ENCODE results near the gene ZRANB2. TPM values are rescaled to one million over a fixed set of nuclear protein-coding genes. Genes with fewer than 3 reads are reported as not detected.

The ZRANB2 gene
- total and polyA plus RNA-seq, 2 of the 4 experiments (the other 2 are of a cell fraction) = 23.7 to 67.2 TPM

GRCh38 chr1:71106658-71107322, 26.0 kb upstream of the ZRANB2 start:
- Histone ChIP-seq H3K4me3 (ENCODE audit: insufficient read depth, low read depth, low read length) (no peak overlapping the region), H3K23ac (ENCODE audit: low read depth, low read length) (no peak overlapping the region), H3K36me3 (ENCODE audit: control insufficient read depth, insufficient read depth, low read length) (no peaks in the 10 kb centered on the region), H4K5ac (ENCODE audit: low read depth, low read length) (no peak overlapping the region), H3K79me1 (ENCODE audit: low read depth in 1 of 2, low read length in 2 of 2) (no peaks in the 10 kb centered on the region), H3K27ac (ENCODE audit: insufficient read depth, low read length) (no peak overlapping the region), H3K56ac (ENCODE audit: extremely low read depth, insufficient read depth, low read length) (no peak overlapping the region), H3K4me1 (ENCODE audit: control insufficient read depth, insufficient read depth, low read length) (no peaks in the 10 kb centered on the region), H2AFZ (replicated peaks; ENCODE audit: low read length, poor library complexity) (no peak overlapping the region), H2BK5ac (ENCODE audit: low read depth, low read length, poor library complexity, severe bottlenecking) (no peak overlapping the region), H2AK5ac (ENCODE audit: low read depth, low read length) (no peak overlapping the region), H3K14ac (replicated peaks; ENCODE audit: low read depth, low read length) (no peak overlapping the region), H2AK9ac (replicated peaks; ENCODE audit: low read depth, low read length, poor library complexity) (no peak overlapping the region), H3K4me2 (ENCODE audit: low read depth, low read length) (no peak overlapping the region), H3K27me3 (ENCODE audit: control insufficient read depth, insufficient read depth, low read length) (no peaks in the 10 kb centered on the region), H2BK20ac (ENCODE audit: low read depth, low read length) (no peak overlapping the region), H4K91ac (ENCODE audit: insufficient read depth, low read depth, low read length) (no peak overlapping the region), H4K8ac (ENCODE audit: low read depth in 2 of 2, low read length in 2 of 2) (no peak overlapping the region), H2BK15ac (ENCODE audit: low read depth, low read length) (no peak overlapping the region), H3K9me1 (ENCODE audit: insufficient read depth, low read length) (no peaks in the 10 kb centered on the region), H3K4ac (ENCODE audit: low read depth, low read length) (no peak overlapping the region), H3K9me3 (ENCODE audit: control insufficient read depth, insufficient read depth, low read length) (no peaks in the 10 kb centered on the region), H4K20me1 (ENCODE audit: insufficient read depth, low read length) (no peaks in the 10 kb centered on the region), H2BK120ac (ENCODE audit: low read depth, low read length) (no peak overlapping the region), H3K18ac (ENCODE audit: low read depth, low read length) (no peak overlapping the region), H3K9ac (ENCODE audit: low read depth, low read length) (no peak overlapping the region)
- ATAC-seq (ENCODE audit: low read depth) (no peak), DNase-seq (no peak)
- CTCF ChIA-PET = no interaction called here
- 90% methylated on average over 3 of the region's 8 CpGs; no CpG with 5 or more reads in 1 of the 2 experiments for WGBS, 2 experiments (ENCODE audit: extremely low coverage in 2 of 2, insufficient read length in 1 of 2)
- BruUV-seq (replicated peaks) = no TSS peak
- in situ Hi-C loops (cut with MboI; ENCODE audit: low sequenced_read_pairs) = no loop called here
- POLR2A ChIA-PET (ENCODE audit: unreplicated experiment) = no interaction called here
- intact Hi-C loops (cut with micrococcal nuclease) = no loop called here
- dilution Hi-C loops (cut with HindIII; ENCODE audit: low sequenced_read_pairs, unreplicated experiment) = no loop called here
- no peak for TF ChIP-seq ELK1 (IDR thresholded peaks at IDR 0.05; ENCODE audit: borderline replicate concordance, low read depth, low read length)
- TF ChIP-seq, protein P1, sequence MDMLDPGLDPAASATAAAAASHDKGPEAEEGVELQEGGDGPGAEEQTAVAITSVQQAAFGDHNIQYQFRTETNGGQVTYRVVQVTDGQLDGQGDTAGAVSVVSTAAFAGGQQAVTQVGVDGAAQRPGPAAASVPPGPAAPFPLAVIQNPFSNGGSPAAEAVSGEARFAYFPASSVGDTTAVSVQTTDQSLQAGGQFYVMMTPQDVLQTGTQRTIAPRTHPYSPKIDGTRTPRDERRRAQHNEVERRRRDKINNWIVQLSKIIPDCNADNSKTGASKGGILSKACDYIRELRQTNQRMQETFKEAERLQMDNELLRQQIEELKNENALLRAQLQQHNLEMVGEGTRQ (IDR thresholded peaks at IDR 0.05; ENCODE audit: low read depth, low read length) = no peak
- no peak for TF ChIP-seq MAFK (IDR thresholded peaks at IDR 0.05; ENCODE audit: low read depth, low read length)
- TF ChIP-seq CHD1 (IDR thresholded peaks at IDR 0.05; ENCODE audit: low read depth, low read length) = no peak
- TF ChIP-seq CEBPB (IDR thresholded peaks at IDR 0.05; ENCODE audit: low read depth, low read length) = no peak
- TF ChIP-seq MAZ (IDR thresholded peaks at IDR 0.05; ENCODE audit: borderline replicate concordance, low read depth, low read length) = no peak
- TF ChIP-seq MXI1 (IDR thresholded peaks at IDR 0.05; ENCODE audit: borderline replicate concordance, low read depth, low read length) = no peak
- TF ChIP-seq RAD21 (IDR thresholded peaks at IDR 0.05; ENCODE audit: low read length) = no peak
- TF ChIP-seq POLR2A (IDR thresholded peaks at IDR 0.05; ENCODE audit: low read depth, low read length) = no peak
- TF ChIP-seq NFE2L2 (IDR thresholded peaks at IDR 0.05; ENCODE audit: low read depth, low read length) = no peak
- no peak for TF ChIP-seq RCOR1 (IDR thresholded peaks at IDR 0.05; ENCODE audit: insufficient replicate concordance, low read length)
- TF ChIP-seq CTCF (conservative IDR thresholded peaks at IDR 0.05; ENCODE audit: low read depth, low read length) = no peak
- TF ChIP-seq SMC3 (IDR thresholded peaks at IDR 0.05; ENCODE audit: low read depth, low read length) = no peak
- TF ChIP-seq BHLHE40 (IDR thresholded peaks at IDR 0.05; ENCODE audit: low read depth, low read length) = no peak
- TF ChIP-seq RFX5 (IDR thresholded peaks at IDR 0.05; ENCODE audit: low read depth, low read length) = no peak
- TF ChIP-seq FOS (IDR thresholded peaks at IDR 0.05; ENCODE audit: low read depth, low read length) = no peak
